Loucy (cell line): Measurements from ENCODE around the gene FANCM.

ENCODE experiments used
- H2AFZ ChIP-seq: fragments of 200-600 bp; sonication (generic); 2 replicates; pipeline ENCODE4 v1.6.0; 2016; ENCODE audit warnings: antibody characterized with exemption, mild to moderate bottlenecking, low read length, moderate library complexity
- H3F3A ChIP-seq: fragments of 200-600 bp; 2 replicates; pipeline ENCODE4 v1.6.0; 2016; ENCODE audit warnings: antibody characterized with exemption, low read depth, mild to moderate bottlenecking
- H3K27me3 ChIP-seq: fragments of 200-600 bp; sonication (generic); 2 replicates; pipeline ENCODE4 v1.6.1; 2014; ENCODE audit warnings: low read length, mild to moderate bottlenecking; ENCODE audit not compliant: insufficient read depth, poor library complexity, severe bottlenecking
- H3K36me3 ChIP-seq: fragments of 200-600 bp; sonication (generic); 2 replicates; pipeline ENCODE4 v1.6.1; 2016; ENCODE audit warnings: low read length; ENCODE audit not compliant: insufficient read depth
- H3K4me1 ChIP-seq: fragments of 200-600 bp; sonication (generic); 2 replicates; pipeline ENCODE4 v1.5.1; 2014; ENCODE audit warnings: low read length, mild to moderate bottlenecking; ENCODE audit not compliant: insufficient read depth, poor library complexity, severe bottlenecking
- H3K4me2 ChIP-seq: fragments of 200-600 bp; sonication (generic); 2 replicates; pipeline ENCODE4 v1.6.0; 2014; ENCODE audit warnings: antibody characterized with exemption, low read length, low read depth, mild to moderate bottlenecking; ENCODE audit not compliant: poor library complexity, severe bottlenecking
- H3K4me3 ChIP-seq: fragments of 200-600 bp; sonication (generic); 2 replicates; pipeline ENCODE4 v1.5.1; 2014; ENCODE audit warnings: low read length, mild to moderate bottlenecking, mixed read lengths; ENCODE audit not compliant: poor library complexity, severe bottlenecking
- H3K79me2 ChIP-seq: fragments of 200-600 bp; sonication (generic); 2 replicates; pipeline ENCODE4 v1.6.1; 2014; ENCODE audit warnings: low read length; ENCODE audit not compliant: insufficient read depth
- H3K9ac ChIP-seq: fragments of 200-600 bp; sonication (generic); 2 replicates; pipeline ENCODE4 v1.6.0; 2014; ENCODE audit warnings: mild to moderate bottlenecking, low read depth, low read length, moderate library complexity; ENCODE audit not compliant: poor library complexity, severe bottlenecking
- H3K9me2 ChIP-seq: fragments of 200-600 bp; sonication (generic); replicated peaks from 2 replicates; pipeline ENCODE4 v1.6.1; 2016; ENCODE audit warnings: low read depth, low read length, mixed read lengths
- H3K9me3 ChIP-seq: fragments of 200-600 bp; sonication (generic); 2 replicates; pipeline ENCODE4 v1.6.1; 2014; ENCODE audit warnings: mild to moderate bottlenecking, antibody characterized with exemption, low read length, low read depth; ENCODE audit not compliant: insufficient read depth
- H4K20me1 ChIP-seq: fragments of 200-600 bp; sonication (generic); 2 replicates; pipeline ENCODE4 v1.6.0; 2014; ENCODE audit warnings: antibody characterized with exemption, low read length, mild to moderate bottlenecking; ENCODE audit not compliant: insufficient read depth, poor library complexity, severe bottlenecking
- CTCF ChIP-seq: fragments of 200-600 bp; sonication (generic); conservative IDR thresholded peaks from 2 replicates; pipeline ENCODE4 v1.5.1; 2014; ENCODE audit warnings: mild to moderate bottlenecking, antibody characterized with exemption, low read length
- EZH2phosphoT487 ChIP-seq: fragments of 200-600 bp; IDR thresholded peaks from 2 replicates; pipeline ENCODE4 v1.6.1; 2018; ENCODE audit warnings: antibody characterized with exemption, mild to moderate bottlenecking, moderate library complexity, borderline replicate concordance

The FANCM gene

DNA sequence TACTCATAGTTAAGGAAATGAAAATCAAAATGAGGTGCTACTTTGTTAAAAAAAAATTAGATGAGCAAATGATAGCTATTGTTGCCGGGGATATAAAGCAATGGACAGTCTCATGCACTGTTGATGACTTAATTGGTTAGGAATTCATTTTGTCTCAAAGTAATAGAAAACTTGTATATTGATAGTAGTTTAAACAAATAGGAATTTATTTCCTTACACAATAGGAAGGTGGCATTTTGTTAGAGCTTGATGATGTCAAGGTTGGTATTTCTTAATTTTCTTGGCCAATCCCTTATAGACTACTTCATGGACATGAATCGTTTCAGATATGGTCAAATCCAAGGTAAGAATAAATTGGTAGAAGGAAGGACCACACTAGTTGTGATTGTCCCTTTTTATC is 44.0 kb upstream of the FANCM start:
- Histone ChIP-seq H3F3A (no peaks in the 10 kb centered on the region), H3K4me2 (peak overlapping the region; percentile 100), H3K4me1 (peaks cover 44% of the 10 kb centered on the region), H3K9me2 (no peaks in the 10 kb centered on the region), H3K79me2 (peaks cover 83% of the 10 kb centered on the region), H3K36me3 (peaks cover 18% of the 10 kb centered on the region), H4K20me1 (peaks cover 55% of the 10 kb centered on the region), H3K4me3 (no peak overlapping the region), H3K9me3 (no peaks in the 10 kb centered on the region), H3K9ac (no peak overlapping the region), H3K27me3 (no peaks in the 10 kb centered on the region), H2AFZ (no peak overlapping the region)
- TF ChIP-seq EZH2phosphoT487 (no peak), CTCF (no peak)

DNA sequence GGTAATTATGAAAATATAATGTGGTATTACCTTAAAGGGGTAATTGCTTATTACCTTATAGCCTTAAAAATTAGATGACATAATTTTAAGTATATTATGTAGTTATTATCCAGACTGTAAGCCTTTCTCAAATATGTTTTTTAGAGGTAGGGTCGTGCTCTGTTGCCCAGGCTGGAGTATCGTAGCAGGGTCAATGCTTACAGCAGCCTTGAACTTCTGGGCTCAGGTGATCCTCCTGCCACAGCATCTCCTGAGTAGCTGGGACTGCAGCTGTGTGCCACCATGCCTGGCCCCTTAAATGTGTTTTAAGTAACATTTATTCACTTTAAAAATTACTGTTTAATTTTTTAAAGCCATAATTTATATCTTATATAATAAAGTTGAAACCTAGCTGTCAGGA is 41.5 kb upstream of the FANCM start:
- peaks cover 58% of the 10 kb centered on the region for H3K79me2 ChIP-seq
- H3K9me3 ChIP-seq = no peaks in the 10 kb centered on the region
- no peaks in the 10 kb centered on the region for H3K9me2 ChIP-seq
- H3F3A ChIP-seq = no peaks in the 10 kb centered on the region
- no peaks in the 10 kb centered on the region for H3K27me3 ChIP-seq
- peaks cover 23% of the 10 kb centered on the region for H3K4me1 ChIP-seq
- H2AFZ ChIP-seq = no peak overlapping the region
- TF ChIP-seq EZH2phosphoT487 = no peak
- no peak for TF ChIP-seq CTCF
- H3K9ac ChIP-seq = no peak overlapping the region
- no peak overlapping the region for H3K4me2 ChIP-seq
- peaks cover 36% of the 10 kb centered on the region for H3K36me3 ChIP-seq
- peaks cover 34% of the 10 kb centered on the region for H4K20me1 ChIP-seq
- no peak overlapping the region for H3K4me3 ChIP-seq

DNA sequence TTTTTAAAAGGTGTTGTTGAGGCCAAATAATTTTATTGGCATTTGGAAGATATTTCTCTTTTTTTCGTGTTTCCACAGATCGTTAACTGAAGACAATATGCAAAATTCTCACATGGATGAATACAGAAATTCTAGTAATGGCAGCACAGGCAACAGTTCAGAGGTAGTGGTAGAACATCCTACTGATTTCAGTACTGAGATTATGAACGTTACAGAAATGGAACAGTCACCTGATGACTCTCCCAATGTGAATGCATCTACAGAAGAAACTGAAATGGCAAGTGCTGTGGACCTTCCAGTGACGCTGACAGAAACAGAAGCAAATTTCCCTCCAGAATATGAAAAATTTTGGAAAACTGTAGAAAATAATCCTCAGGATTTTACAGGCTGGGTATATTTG is 40.6 kb upstream of the FANCM start:
- no peak overlapping the region for H3K4me2 ChIP-seq
- no peak overlapping the region for H3K9ac ChIP-seq
- no peaks in the 10 kb centered on the region for H3F3A ChIP-seq
- H3K36me3 ChIP-seq = peaks cover 41% of the 10 kb centered on the region
- H3K9me2 ChIP-seq = no peaks in the 10 kb centered on the region
- H3K27me3 ChIP-seq = no peaks in the 10 kb centered on the region
- H4K20me1 ChIP-seq = peaks cover 25% of the 10 kb centered on the region
- peaks cover 49% of the 10 kb centered on the region for H3K79me2 ChIP-seq
- no peak overlapping the region for H2AFZ ChIP-seq
- no peak overlapping the region for H3K4me3 ChIP-seq
- peaks cover 15% of the 10 kb centered on the region for H3K4me1 ChIP-seq
- H3K9me3 ChIP-seq = no peaks in the 10 kb centered on the region
- TF ChIP-seq CTCF (no peak), EZH2phosphoT487 (no peak)
